ENCODE data around the gene CHN1.

Gene CHN1

GRCh38 chr2:175004980-175005732, at the start of gene CHN1:
Gene CHN1 (minus strand): TSS chr2:175005381. CDS start chr2:175004912, 469 bp downstream.
- TF ChIP-seq, protein P1, sequence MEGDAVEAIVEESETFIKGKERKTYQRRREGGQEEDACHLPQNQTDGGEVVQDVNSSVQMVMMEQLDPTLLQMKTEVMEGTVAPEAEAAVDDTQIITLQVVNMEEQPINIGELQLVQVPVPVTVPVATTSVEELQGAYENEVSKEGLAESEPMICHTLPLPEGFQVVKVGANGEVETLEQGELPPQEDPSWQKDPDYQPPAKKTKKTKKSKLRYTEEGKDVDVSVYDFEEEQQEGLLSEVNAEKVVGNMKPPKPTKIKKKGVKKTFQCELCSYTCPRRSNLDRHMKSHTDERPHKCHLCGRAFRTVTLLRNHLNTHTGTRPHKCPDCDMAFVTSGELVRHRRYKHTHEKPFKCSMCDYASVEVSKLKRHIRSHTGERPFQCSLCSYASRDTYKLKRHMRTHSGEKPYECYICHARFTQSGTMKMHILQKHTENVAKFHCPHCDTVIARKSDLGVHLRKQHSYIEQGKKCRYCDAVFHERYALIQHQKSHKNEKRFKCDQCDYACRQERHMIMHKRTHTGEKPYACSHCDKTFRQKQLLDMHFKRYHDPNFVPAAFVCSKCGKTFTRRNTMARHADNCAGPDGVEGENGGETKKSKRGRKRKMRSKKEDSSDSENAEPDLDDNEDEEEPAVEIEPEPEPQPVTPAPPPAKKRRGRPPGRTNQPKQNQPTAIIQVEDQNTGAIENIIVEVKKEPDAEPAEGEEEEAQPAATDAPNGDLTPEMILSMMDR (IDR thresholded peaks at IDR 0.05; ENCODE audit: low read depth, low read length, missing control alignments): no peak
- peak within 1 kb of the TSS; percentile 58 for H3K4me3 ChIP-seq (ENCODE audit: low read depth, low read length)

DNA sequence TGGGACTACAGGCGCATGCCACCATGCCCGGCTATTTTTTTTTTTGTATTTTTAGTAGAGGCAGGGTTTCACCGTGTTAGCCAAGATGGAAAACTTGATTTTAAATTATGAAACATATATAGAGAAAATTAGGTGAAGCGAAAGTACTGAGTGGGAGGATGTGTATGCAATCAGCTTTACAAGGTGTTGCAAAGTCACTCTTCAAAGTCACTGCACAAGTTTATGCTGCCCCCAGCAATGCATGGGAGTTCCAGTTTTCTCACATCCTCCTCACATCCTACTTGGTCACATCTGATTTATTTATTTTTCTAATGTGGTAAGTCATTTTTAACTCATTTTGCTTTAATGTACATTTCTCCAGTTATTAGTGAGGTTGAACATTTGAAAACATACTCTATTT, 49.2 kb upstream of the CHN1 start:
- TF ChIP-seq, protein P1 (IDR thresholded peaks at IDR 0.05; ENCODE audit: low read depth, low read length, missing control alignments): no peak
- H3K4me3 ChIP-seq (ENCODE audit: low read depth, low read length): no peak overlapping the region
- DNase-seq (ENCODE audit: low read depth): no peak

More at GRCh38 chr2:175004980-175005732, at the start of gene CHN1:
- no peak for DNase-seq (ENCODE audit: low read depth)

DNA sequence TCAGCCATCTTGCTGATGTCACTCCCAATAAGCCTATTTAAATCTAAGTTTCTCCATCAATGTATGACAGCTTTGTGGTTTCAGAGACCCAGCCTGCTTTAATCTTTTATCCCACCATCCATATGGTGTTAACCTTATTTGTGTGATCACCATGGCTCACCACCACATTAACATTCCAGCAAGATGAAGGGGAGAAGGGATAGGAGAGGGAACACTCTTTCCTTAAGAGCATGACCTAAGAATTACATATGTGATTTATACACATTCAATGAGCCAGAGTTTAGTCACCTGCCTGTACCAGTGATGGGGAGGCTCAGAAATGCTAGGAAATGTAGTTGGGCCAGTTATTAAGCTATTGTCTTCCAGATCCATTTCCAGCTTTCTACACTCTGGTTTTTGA, 44.5 kb upstream of the CHN1 start:
- no peak overlapping the region for H3K4me3 ChIP-seq (ENCODE audit: low read depth, low read length)
- no peak for DNase-seq (ENCODE audit: low read depth)
- TF ChIP-seq, protein P1 (IDR thresholded peaks at IDR 0.05; ENCODE audit: low read depth, low read length, missing control alignments): no peak

- H3K4me3 ChIP-seq (ENCODE audit: low read depth, low read length): no peak overlapping the region
- TF ChIP-seq, protein P1 (IDR thresholded peaks at IDR 0.05; ENCODE audit: low read depth, low read length, missing control alignments): no peak
- DNase-seq (ENCODE audit: low read depth): no peak
Observed at GRCh38 chr2:175048275-175048674, 43.1 kb upstream of the CHN1 start.

DNA sequence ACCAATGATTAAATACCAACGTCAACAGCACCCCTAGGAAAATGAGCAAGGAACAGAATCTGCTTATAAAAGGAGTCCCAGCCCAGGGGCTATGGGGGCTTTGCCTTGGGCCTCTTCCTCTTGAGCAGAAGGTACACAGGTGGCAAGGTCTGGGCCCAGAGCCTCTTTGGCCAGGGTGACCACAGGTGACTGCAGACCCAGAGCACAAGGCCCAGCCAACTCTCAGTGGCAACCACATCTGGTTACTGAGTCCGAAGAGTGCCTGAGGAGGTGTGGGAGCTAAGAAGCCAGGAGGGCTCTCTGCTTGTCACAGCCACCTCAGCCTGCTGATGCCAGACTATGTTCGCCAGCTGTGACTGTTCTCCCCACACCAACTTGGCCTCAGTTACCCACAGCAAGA, 34.3 kb upstream of the CHN1 start:
- DNase-seq (ENCODE audit: low read depth): no peak
- TF ChIP-seq, protein P1 (IDR thresholded peaks at IDR 0.05; ENCODE audit: low read depth, low read length, missing control alignments): no peak
- H3K4me3 ChIP-seq (ENCODE audit: low read depth, low read length): no peak overlapping the region

DNA sequence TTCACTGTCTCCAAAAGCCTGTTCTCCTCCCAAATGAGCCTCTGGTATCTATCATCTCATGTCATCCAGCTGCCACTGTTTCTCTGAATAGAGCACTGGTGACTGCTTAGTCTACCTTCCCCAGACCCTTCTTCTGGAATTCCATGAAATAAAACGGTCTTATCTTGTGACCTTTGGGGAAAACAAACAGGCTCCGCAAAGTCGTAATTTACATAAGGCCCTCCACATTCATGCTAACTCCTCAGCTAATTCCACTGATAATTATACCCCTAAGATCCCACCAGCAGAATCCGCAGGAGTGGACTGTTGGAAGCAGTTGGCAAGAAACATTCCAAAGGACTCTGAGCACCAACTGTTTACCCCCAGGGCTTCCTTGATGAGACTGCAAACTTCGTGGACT, 33.9 kb upstream of the CHN1 start:
- TF ChIP-seq, protein P1 (IDR thresholded peaks at IDR 0.05; ENCODE audit: low read depth, low read length, missing control alignments): no peak
- no peak overlapping the region for H3K4me3 ChIP-seq (ENCODE audit: low read depth, low read length)
- no peak for DNase-seq (ENCODE audit: low read depth)

- no peak overlapping the region for H3K4me3 ChIP-seq (ENCODE audit: low read depth, low read length)
- TF ChIP-seq, protein P1 (IDR thresholded peaks at IDR 0.05; ENCODE audit: low read depth, low read length, missing control alignments): no peak
- DNase-seq (ENCODE audit: low read depth): no peak
Observed at GRCh38 chr2:175037941-175038340, 32.8 kb upstream of the CHN1 start.
